HG03095 (cell line): ENCODE data around the gene PC.

Source experiments
- ATAC-seq: cut with Tn5 transposase; IDR thresholded peaks from one replicate; pipeline ENCODE4 v1.9.1; 2021; ENCODE audit warnings: moderate library complexity; ENCODE audit not compliant: unreplicated experiment

The PC gene

DNA sequence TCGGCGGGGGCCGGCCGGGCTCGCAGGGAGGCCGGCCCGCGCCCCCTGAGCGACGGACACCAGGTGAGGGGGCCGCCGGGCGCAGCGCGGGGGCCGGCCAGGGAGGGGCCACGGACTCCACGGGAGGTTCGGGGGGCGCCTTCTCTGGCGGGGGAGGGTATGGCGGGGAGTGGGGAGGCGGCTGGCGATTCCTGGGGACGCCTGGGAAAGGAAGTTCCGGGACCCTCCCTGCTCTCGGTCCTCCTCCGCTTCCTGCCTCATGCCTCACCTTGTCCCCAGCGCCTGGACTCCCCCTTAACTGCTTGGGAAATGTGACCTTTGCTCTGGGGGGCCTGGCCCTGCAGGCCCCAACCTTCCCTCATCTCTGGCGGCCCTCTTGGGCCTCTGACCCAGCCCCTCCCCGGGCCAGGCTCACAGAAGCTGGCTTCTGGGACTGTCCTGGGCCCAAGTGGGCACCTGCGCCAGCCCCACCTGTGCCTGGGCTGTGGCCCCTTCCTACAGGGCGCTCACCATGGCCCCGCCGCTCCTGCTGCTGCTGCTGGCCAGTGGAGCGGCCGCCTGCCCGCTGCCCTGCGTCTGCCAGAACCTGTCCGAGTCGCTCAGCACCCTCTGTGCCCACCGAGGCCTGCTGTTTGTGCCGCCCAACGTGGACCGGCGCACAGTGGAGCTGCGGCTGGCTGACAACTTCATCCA, 100.8 kb downstream of the PC start:
- no peak for ATAC-seq

DNA sequence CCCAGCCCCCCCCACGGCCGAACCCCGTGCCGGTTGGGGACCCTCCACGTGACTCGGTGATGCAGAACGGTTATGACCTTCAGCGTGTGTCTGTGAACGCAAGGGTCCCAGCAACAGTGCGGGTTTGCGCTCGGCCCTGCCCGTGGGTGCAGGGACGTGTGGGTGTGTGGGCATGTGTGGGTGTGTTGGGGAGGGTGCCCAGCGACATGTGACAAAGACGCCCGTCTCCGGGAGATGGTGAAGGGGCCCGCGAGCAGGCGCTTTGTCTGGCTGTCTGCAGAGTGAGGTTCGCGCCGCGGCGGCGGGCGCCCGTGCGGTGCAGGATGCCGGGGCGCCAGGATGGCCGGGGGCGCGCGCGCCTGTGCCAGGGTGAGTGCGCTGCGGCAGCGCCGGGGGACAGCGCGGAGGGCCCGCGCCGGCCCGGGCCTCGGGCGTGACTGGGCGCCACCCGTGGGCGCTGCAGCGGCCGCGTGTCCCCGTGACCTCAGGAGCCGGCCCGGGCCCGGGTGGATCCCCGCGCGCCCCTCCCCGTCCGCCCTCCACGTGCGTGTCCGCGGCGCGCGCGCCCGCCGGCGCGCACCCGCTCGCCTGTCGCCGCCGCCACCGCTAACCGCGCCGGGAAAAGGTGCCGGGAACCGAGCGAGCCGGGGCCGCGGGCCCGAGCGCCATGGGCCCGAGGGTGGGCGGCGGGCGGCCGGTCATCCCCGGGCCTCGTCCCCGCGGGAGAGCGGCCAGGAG, 101.5 kb downstream of the PC start, which contains the start of gene LRFN4:
Gene LRFN4, plus strand, starts transcription at position 569 of the 738 bp plus-strand sequence. CDS start 681 bp downstream, outside the sequence.
- peak; percentile 27 for ATAC-seq

DNA sequence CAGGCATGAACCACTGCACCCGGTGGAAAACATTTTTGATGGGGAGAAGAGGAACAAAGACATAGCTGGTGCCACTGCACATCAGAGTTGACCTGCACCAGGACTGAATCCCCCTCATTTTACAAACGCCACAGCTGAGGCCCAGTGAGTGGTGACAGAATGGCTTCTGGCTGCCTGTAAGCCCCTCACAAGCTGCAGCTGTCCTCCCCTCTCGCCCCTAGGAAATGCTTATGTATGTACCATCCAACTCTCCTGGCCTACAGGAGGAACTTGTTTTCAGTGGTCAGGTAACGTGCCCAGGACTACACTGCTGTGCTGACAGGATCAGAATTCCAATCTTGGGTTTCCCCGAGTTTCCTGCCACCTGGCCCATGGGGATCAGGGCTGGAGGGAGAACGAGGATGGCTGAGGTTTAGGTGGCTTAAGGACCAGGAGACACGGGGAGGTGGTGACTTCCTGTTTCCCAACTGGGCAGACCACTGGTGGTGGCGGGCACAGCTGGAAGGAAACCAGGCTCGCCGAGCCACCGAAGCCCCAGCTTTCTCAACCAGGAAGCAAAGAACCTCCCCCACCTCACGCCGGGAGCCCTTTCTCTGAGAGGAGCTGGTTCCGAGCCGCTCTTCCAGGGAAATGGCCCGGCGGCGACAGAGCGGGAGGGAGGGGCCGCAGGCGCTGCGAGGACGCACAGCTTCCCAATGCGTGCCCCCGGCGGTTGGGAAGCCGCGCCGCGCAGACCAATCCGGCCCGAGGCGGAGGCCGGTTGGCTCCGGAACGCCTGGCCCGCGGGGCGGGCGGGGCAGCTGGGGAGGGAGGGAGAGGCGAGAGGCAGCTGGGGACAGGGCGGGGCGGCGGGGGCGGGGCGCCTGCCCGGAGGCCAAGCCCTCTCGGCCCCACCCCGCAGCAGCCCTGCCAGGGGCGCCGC, 102.3 kb downstream of the PC start:
- peak; percentile 52 for ATAC-seq

DNA sequence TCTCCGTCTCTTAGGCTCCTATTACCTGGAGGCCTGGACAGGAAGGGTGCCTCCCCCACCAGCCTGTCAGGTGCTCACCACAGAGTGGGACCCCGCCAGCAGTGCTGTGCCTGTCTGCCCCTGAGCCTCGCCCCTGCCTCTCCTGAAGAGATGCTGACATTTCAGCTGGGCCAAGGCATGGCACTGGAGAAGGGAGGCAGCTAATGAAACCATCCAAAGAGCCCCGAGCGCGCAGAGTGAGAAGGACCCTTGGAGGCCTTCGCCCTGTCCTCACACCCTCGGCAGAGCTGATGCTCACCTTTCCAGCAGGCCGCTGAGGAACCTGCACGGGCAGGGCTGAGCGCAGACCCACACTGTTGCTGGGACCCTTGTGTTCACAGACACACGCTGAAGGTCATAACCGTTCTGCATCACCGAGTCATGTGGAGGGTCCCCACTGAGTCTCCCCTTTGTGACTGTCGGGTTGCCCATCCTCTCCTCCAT, 103.4 kb downstream of the PC start:
- ATAC-seq = no peak

DNA sequence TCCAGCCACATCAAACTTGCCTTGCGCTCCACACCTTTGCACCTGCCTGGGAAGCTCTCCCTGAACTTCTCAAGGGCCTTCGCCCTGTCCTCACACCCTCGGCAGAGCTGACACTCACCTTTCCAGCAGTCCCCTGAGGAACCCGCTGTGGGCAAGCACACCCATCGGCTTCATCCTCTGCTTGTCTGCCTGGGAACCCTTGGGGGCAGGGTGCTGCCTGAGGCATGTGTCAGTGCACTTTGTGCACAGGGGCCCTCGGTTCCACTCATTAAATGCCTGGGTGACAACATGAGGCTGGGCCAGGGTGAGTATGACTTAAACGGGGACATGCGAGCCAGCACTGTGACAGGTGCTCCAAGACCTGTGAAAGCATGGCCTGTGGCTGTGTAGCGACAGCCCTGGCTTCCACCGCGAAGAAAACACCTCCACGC, 103.9 kb downstream of the PC start:
- ATAC-seq = no peak

DNA sequence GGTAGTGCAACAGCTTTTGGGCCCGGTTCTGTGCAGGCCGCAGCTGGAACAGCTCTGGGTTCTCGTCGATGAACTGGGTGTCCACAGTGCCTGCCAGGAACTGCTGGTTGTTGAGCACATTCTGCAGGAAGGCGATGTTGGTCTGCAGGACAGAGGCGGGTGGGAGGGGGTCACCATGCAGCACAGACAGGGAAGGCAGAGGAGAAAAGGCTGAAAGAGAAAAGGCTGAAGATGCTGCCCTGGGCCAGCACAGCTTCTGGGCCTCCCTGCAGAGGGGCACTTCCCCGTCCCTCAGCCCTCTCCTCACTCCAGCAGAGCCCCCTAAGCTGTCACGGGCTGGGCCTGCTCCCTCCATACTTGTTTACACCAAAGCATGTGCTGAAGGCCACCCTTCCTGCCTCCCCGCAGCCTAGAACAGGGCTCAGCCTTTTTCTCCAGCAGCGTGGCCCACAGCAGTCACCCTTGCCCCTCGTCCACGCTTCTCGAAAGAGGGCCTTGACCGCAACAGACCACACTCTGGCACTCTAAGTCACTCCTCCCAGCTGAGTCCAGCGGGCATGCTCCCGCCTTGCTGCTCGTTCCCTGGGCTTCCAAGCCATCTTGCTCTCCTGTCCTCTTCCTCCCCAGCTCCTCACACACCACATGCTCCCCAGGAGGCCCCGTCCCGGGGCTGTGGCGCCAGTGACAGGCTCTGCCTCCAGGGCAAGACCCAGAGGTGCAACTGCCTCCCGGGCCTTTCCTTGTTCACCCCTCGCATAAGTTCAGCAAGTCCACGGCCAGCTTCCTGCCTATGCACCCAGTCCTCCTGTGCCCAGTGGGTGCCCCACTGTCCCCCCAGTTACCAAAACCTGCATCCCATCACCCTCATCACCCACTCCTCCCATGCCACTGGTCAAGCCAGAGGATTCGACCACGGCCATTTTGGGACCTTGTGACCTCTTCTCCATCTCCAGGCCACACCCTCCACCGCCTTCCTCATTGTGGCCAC, 104.6 kb downstream of the PC start:
- no peak for ATAC-seq

DNA sequence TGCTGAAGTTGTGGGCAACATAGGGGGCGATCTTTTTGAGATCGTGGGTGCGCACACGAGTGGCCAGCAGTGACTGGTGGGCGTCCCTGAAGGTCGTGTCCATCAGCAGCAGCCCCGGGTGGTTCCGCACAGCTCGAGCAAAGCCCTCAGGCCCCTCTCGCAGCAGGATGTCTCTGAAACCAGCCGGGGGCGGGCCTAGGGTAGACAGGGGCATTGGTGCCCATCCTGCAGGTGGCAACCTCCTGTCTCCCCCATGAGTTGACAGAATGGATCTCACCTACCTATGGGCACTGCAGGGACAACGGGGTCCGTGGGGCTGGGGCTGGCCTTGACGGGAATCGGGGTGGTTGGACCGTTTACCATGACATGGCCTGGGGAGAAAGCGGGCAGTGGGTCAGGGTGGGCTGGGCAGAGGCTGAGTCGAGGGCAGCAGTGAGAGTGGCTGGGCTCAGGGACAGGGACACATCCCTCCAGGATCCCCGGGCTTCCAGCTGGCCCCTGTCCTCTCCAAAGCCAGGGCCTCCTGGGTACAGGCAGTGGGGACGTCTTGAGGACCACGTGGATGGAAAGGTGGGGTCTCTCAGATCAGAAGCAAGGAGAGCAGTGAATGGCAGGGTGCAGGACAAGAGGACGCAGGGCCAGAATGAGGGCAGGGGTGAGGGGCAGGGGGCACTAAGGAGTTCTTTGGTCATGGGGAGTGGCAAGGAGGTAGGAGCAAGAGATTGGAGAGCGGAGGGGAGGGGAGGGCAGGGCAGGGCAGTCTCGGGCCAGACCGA, 105.5 kb downstream of the PC start:
- no peak for ATAC-seq

DNA sequence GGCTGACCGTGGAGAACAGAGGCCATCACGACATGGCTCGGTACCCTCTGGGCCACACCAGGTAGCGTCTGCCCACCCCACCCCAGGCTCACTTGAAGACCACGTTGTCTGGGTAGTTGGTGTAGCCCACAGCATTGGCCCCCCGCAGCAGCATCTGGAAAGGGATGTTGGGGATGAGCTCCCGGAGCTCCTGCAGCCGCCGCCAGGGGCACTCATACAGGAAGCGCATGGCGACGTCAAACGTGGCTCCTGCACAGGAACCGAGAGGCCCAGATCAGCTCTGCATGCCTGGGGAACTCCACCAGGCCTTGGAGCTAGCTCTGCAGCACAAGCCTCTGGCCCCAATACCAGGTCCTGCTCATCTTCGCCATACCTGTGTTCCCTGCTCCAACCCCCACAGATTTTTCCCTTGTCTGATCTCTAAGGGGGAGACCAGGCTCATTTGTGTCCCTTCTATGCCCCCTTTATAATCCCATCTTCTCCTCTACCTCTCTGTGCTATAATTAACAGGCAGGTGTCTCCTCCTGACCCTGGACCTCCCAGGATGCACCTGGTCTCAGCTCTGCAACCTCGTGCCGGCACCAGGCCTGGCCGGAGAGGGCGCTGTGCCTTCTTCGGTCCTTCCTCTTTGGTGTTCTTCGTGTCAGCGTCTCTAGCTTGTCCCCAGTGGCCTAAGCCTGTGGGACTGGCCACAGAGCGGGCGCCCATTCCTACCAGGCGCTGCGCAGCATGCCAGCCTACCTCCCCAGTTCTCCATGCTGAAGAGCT, 106.3 kb downstream of the PC start:
- no peak for ATAC-seq

DNA sequence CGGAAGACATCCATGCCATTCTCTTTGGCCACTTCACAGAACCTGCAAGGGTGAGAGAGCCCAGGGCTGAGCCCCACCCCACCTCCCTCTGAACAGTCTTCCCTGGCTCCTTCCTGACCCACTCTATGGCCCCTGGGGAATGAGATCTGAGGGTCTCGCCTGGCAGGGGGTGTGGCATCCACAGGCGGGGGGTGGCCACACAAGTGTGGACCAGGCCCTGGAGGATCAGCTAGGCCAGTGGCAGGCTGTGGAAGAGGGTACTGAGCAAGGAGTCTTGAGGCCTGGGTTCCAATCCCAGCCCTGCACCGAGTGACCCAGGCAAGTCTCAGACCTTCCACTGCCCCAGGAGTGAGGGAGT, 107.0 kb downstream of the PC start:
- no peak for ATAC-seq

DNA sequence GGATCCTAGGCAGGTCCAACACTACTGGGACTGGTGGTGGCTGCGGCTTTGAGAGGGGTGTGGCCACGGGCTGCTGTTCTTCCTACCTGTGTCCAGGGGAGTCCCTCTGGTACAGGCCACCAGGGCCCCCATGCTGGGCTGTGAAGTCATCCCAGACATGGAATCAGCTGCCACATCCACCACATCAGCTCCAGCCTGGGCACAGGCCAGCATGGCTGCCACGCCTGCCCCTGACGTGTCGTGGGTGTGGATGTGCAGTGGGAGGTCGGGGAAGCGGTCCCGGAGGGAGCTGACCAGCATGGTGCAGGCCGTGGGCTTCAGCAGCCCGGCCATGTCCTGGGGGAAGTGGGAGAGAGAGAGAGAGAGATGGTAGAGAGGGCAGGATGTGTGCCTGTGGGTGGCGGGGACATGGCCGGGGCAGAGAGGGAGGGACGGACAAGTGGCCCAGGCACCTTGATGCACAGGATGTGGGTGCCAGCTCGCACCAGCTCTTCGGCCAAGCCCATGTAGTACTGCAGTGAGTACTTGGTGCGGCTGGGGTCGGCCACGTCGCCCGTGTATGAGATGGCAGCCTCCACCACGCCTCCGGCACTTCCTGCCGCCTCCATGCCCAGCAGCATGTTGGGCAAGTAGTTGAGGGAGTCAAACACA, 107.5 kb downstream of the PC start:
- ATAC-seq = no peak

DNA sequence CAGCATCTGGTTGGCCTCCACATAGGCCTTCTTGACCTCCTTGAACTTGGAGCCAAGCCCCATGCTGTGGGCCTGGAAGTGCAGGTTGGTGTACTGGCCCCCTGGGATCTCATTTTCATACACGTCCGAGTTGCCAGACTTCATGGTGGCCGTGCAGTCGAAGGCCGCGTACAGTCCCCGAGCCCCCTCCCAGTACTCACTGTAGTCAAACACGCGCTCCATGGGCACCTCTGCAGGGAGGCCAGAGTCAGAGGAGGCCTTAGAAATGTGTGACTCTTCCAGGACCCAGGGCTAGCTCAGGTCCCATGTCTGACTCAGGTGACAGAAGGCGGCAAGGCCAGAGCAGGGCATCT, 108.0 kb downstream of the PC start:
- ATAC-seq = no peak

DNA sequence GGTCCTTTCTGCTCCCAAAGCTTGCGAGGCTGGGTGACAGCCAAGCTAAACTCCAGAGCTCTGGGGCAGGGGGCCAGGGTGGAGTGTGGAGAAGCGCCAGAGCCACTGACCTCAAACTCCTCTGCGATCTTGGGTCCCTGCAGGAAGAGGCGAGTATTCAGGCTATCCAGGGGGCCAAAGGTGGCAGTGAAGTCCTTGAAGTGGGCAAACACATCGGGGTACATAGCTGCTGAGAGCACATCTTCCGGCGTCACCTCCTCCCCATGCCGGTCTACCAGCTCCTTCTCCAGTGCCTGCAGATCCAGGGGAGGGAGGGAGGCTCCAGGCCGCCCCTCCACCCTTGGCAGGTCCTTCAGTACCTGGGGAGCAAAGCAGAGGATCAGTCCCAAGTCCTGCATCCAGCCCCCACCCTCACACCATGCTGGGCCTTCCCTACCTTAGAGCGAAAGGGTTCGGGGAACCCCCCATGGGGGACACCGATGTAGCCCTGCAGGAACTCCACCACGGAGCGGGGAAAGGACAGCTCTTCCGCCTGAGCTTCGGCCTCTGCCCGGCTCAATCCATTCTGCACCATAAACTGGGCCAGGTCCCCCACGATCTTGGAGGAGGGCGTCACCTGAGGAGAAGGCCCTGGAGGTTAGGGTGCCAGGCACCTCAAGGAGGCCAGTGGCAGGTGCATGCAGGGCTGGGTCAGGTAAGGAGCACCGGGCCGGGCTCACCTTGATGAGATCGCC, 108.5 kb downstream of the PC start:
- no peak for ATAC-seq

DNA sequence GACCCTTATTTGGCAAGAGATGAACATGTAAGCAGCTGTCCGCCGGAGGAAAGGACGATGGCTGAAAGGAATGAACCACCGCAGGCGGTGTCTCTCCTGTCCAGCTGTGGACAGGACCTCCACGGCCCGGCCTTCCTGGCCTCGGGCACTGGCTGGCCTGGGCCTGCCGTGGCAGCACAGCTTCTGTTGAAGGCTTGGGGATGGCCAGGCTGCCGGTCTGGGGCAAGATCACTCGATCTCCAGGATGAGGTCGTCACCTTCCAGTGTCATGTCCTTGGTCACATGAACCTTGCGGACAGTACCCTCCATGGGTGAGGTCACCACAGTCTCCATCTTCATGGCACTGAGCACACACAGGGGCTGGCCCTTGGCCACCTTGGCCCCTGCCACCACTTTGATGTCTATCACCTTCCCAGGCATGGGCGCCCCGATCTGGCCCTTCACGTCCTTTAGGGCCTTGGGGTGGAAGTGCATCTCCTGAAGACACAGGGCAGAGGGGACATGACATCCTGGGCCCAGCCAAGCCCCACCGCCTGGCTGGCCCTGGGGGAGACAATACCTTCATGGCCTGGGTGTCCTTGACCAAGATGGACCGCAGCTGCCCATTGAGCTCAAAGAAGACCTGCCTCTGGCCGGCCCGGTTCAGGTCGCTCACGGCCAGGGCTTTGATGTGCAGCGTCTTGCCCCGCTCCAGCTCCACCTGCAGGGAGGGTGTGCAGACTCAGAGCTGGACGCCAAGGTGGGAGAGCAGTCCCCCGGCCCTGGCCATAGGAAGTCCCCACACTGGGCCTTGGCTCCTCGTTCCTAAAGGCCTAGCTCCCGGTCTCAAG, 109.3 kb downstream of the PC start:
- no peak for ATAC-seq

DNA sequence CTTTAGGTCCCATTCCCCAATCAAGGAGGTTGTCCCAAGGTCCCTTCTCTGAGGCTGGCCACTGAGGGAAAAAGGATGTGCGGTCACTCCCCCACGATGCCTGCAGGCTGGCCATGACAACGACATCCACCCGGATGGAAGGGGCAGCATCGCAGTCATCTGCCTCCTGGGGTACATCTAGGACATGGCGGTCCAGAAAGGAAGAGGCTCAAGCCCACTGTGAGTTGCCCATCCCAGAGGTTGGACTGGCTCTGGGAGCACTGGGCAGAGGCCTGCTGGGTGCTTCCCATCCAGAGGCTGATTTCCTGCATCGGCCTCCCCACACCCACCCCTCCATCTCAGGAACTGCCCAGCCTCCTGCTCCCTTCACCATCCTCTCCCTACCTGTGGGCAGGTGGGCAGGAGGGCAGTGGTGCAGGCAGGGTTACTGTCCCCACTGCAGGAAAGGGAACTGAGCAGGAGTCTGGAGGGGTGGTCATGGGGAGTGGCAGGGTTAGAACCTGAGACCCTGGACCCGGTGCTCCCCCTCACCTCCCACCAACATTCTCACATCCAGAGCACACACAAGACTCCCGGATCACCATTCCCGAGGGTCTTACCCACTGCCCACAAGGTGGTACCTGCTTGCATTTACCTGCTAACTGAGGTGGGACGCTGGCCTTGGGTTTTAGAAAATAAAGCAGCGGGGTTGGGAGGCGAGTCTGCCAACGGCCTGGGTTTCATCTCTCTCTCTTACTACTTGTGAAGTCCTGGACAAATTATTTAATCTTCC, 110.5 kb downstream of the PC start:
- ATAC-seq = no peak

DNA sequence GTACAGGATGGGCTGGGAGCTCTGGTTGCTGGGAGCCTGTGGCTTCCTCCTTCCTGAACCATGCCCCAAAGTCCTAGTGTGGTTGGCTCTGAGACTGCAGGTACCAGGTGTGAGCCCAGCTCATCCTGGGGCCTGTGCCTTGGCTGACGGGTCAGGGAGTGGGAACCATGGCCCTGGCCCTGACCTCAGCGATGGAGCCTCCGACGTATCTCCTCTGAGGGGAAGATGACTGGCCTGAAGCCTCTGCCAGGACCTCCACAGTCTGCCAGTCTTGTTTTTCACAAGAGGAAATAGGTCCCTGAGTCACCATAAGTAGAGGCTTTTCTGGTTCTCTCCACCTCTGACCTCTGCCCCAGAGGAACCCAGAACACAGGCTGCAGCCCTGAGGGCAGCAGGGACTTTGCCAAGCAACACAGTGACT, 111.5 kb downstream of the PC start:
- no peak for ATAC-seq

DNA sequence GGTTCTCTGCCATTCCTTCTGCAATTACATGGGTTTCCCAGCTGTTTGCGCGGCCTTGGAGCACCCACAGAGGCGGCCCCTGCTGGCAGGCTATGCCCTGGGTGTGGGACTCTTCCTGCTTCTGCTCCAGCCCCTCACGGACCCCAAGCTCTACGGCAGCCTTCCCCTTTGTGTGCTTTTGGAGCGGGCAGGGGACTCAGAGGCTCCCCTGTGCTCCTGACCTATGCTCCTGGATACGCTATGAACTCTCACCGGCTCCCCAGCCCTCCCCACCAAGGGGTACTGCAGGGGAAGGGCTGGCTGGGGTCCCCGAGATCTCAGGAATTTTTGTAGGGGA, 112.3 kb downstream of the PC start:
- ATAC-seq = no peak
